Ureter (tissue), 1 donor: ENCODE data around the gene FGD5. TPM values are rescaled to one million over a fixed set of nuclear protein-coding genes. Genes with fewer than 3 reads are reported as not detected.
A peak's percentile ranks its signal among the peaks of the same experiment; 100 is the strongest.

ENCODE experiments used
- DNase-seq: peaks from one replicate; pipeline ENCODE4 v3.0.0-alpha.2; 2020; ENCODE audit warnings: low spot score
- total RNA-seq: library from RNA; stranded (reverse); gene quantifications from one replicate; pipeline ENCODE4 v1.2.4, GENCODE V29; 2023
- donor health status: DM: yes; HTN: yes; CAD: no.

FGD5 gene
- total RNA-seq, 1 donor from 2014 or later, result 23.2 TPM

- DNase-seq, result no peak
Measured at GRCh38 chr3:14787630-14788029, 31.1 kb upstream of the FGD5 start.

DNA sequence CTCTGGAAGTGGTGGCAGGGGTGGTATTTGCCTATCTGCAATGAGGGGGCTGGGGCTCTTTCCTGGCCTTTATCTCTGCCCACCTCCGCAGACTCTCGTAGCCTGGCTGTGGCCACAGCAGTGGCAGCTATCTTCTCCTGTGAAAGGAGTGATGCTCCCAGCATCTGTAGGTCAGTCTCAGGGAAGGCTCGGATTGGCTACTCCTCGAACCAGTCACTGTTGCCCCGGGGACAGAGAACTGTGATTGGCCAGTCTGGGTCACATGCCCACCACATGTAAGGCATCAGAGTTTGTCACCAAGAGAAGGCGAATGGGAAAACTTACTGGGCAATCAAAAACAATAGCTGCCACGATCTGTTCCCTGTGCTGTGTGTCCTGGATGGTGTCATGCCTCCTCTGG, 30.1 kb upstream of the FGD5 start:
- no peak for DNase-seq

DNA sequence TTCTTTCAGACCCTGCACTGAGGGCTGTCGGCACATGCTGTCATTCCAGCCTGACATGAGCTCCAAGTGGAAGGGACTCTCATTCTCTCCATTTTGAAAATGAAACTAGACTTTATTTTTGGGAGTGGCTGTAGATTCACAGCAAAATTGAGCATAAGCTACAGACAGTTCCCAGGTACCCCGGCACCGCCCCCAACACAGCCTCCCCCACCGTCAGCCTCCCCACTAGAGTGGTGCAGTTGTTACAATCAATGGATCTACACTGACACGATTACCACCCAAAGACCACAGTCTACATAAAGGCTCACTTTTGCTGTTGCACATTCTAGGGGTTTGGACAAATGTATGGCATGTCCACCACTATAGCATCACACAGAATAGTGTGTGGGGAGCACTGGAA, 29.5 kb upstream of the FGD5 start:
- DNase-seq, result no peak

- no peak for DNase-seq
Measured at GRCh38 chr3:14789640-14790285, 29.0 kb upstream of the FGD5 start.

DNA sequence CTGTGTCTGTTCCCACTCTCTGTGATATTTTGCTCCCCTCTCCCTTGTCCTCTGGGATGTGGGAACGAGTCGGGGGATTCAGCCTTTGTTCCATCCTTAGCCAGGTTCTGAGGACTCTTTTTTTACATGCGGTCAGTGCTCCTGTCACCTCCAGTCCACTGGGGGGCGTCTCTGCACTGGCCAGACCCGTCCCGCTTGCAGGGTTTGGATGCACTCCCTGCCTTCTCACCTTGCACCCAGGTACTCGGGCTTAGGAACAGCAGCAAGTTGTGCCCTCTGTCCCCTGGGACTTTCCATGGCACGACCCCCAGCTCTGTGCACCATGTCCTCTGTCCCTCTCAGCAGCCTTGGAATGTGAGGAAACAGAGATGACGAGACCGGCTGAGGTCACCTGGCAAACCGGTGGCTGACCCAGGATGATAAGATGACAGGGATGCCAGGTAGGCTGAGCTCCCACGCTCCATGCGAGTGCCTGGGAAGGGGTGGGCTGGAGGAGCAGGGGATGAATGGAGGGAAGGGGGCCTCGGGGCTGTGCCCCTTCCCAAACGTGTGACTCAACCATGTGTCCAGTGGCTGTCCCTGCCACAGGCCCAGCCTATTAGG, 27.3 kb upstream of the FGD5 start:
- peak; percentile 65 for DNase-seq

GRCh38 chr3:14792691-14793121, 26.1 kb upstream of the FGD5 start:
- DNase-seq, result no peak

DNA sequence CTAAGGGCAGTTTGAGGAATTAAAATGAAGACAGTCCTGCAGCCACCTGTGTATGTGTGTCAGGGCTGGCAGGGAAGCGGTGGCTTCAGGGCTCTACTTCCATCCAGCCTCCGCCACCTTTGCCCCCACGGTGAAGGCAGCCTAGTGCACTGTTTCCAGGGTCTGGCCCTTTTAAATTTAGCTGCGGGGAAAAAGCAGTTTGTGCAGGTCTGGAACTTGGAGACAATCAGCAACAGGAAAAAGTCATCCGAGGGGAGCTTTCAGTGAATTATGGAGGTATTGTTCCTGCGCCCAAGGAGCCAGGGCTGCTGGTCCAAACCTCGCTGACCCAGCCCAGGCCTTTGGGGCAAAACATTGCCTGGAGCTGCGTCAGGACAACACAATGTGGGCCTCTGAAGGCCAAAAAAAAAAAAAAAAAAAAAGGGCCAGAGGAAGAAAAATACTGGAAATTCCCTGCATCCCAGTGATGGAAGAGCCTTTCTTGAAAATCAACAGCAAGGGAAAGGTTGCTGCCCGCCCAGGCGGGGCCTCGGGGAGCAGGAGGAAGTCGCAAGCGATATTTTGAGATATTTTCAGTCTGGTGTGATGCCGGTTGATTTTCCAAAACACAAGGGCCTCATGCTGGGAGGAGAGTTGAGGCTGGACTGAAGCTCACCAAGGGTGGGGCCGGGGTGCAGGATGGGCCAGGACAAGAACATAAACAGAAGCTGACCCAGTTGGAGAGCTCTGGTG, 25.5 kb upstream of the FGD5 start:
- no peak for DNase-seq

DNA sequence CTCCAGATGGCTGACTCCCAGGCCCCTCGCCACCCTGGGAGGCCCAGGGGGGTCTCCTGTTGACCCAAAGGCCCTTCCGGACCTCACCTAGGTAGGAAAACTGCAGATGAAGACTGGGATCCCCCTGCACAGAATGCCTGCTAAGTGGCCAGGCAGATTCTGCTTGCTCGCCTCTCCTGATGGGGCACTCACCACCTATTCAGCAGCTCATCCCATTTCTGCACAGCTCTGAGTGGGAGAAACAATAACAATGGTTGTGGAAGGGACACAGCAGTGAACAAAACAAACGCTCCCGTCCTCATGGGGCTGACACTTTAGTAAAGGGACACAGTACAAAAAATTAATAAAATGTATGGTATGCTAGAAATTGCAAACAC, 24.9 kb upstream of the FGD5 start:
- no peak for DNase-seq

DNA sequence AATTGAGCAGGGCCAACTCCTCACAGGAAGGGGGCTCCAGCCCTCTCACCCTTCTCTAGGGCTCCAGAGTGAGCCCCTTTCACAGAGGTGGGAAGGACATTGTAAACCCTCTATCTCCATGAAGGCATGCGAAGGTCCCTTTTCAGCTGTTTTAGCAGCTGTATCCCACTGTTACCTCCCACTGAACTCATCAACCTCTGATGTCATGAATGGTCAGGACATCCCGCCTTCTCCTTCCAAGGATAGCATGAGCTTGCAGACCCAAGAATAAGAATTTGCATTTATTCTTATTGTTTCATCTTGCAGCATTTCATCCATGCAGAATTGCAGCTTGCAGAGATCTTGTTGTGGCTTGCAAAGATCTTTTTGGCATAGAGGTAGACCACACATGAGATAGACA, 24.3 kb upstream of the FGD5 start:
- DNase-seq, result no peak

- no peak for DNase-seq
Measured at GRCh38 chr3:14795996-14796395, 22.8 kb upstream of the FGD5 start.

DNA sequence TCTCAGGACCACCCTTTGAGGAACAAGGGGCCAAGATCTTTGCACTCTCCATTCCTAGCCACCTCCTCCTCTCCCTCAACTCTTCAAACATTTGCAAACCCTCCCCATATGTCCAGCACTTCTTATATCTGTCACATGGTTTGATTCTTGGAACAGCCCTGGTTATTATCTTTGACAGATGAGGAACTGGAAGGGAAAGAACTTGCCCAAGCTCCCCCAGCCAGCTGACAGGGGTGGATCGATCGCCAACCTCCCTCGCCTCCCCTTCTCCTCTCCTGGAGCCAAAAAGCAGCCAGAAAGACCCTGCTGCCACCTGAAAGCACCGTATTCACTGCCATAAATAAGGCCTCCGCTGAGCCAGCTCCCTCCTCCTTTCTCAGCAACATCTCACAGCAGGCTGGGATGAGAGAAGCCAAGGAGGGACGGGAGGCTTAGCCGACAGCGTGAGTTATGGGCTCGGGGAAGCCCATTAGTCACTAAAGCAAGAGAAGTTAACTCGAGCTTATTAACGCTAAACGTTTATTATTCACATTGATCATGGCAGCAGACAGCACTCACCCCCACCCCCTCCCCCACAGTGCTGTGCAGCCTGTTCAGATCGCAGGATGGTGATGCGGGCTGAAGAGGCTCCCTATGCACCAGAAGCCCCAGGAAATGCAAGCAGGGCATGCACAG, 22.2 kb upstream of the FGD5 start:
- DNase-seq, result no peak

DNA sequence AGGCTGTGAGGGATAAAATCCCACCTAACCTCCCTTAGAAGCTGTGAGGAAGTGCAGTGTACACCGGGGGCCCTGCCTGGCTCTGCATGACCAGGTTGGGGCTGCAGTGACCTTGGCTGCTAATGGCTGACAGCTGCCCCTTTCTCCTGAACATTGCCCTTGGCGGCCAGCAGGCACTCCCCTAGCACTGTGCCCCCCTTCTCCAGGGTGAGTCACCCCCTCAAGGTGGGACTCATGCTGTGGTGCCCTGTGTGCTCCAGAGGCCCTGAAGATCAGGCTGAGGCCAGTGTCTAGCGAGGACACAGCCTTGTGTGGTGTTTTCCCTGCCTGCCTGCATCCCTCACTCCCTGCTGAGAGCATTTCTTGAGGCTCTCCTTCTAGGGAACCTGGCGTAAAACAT, 21.0 kb upstream of the FGD5 start:
- DNase-seq, result no peak

GRCh38 chr3:14798231-14798630, 20.5 kb upstream of the FGD5 start:
- no peak for DNase-seq

GRCh38 chr3:14799146-14799545, 19.6 kb upstream of the FGD5 start:
- no peak for DNase-seq

DNA sequence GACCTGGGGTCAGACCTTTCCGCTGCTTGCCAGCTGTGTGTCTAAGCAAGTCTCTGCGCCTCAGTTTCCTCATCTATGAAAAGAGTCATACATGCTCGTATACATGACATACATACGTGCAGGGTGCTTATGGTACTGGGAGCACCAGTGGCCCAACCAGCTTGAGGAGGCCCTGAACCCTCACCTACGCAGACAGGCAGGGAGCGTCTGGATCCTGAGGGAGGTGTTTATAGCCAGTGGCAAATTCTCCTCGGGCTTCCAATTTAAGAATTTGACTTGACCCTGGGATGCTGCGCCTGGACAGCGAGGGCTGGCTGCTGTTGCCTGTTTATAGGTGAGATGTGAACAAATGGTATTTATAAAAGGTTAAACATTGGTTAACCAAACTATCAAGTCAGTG, 17.7 kb upstream of the FGD5 start:
- peak; percentile 29 for DNase-seq

GRCh38 chr3:14801668-14802380, 16.9 kb upstream of the FGD5 start:
- DNase-seq, result no peak

- DNase-seq, result no peak
Measured at GRCh38 chr3:14802381-14802731, 16.4 kb upstream of the FGD5 start.

DNA sequence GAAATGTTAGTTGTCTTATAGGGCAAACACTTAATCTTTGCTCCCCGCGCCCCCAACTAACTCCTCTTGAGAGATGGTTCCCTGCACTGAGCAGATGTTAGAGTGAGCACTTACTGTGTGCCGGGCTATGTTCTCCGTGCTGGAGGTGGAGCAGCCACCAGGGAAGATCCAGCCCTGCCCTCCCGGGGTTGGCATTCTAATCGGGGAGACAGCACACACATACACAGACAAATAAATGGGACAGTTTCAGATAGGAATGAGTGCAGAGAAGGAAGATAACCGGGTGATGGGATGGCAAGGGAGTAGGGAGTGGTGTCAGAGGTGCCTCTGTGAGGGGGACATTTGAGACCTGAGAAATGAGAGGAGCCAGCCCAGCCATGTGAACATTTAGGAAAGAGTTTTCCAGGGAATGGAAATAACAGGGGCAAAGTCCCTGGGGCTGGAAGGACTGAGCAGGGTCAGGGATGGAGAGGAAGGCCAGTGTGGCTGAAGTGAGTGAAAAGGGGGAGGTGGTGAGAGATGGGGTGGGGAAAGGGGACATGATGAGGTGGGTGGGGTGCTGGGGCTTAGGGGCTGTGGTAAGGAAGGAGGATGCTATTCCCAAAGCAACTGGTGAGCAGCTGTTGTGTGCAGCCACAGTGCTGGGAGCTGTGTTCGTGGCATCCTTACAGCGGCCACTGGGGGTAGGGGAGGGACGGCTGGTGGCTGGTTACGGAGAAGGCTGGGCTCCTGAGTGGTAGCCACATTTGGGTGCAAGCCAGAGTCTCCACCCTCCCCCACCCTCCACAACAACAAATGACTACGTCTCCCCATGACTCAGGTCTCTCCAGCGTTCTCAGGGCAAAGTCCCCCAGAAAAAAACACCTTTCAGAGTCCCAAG, 15.4 kb upstream of the FGD5 start:
- DNase-seq, result no peak

- DNase-seq, result no peak
Measured at GRCh38 chr3:14803981-14804834, 14.6 kb upstream of the FGD5 start.
